ENCODE measurements around the gene PARD3B.

PARD3B gene

GRCh38 chr2:204590063-204590462 is 44.8 kb downstream of the PARD3B start:
- H3K4me3 ChIP-seq (ENCODE audit: low read length) = no peak overlapping the region
- no peak for TF ChIP-seq ZNF274 (IDR thresholded peaks at IDR 0.05; ENCODE audit: low read depth, low read length)

GRCh38 chr2:204591225-204591624 is 46.0 kb downstream of the PARD3B start:
- H3K4me3 ChIP-seq (ENCODE audit: low read length) = no peak overlapping the region

GRCh38 chr2:204604061-204604460 is 58.8 kb downstream of the PARD3B start:
- H3K4me3 ChIP-seq (ENCODE audit: low read length) = no peak overlapping the region
- no peak for TF ChIP-seq ZNF274 (IDR thresholded peaks at IDR 0.05; ENCODE audit: low read depth, low read length)

More at GRCh38 chr2:204591225-204591624, 46.0 kb downstream of the PARD3B start:
- TF ChIP-seq ZNF274 (IDR thresholded peaks at IDR 0.05; ENCODE audit: low read depth, low read length) = no peak

GRCh38 chr2:204608237-204608939 is 63.1 kb downstream of the PARD3B start:
- H3K4me3 ChIP-seq (ENCODE audit: low read length) = no peak overlapping the region
- TF ChIP-seq ZNF274 (IDR thresholded peaks at IDR 0.05; ENCODE audit: low read depth, low read length) = no peak

GRCh38 chr2:204611017-204611631 is 65.8 kb downstream of the PARD3B start:
- TF ChIP-seq ZNF274 (IDR thresholded peaks at IDR 0.05; ENCODE audit: low read depth, low read length) = no peak
- no peak overlapping the region for H3K4me3 ChIP-seq (ENCODE audit: low read length)

- no peak overlapping the region for H3K4me3 ChIP-seq (ENCODE audit: low read length)
- TF ChIP-seq ZNF274 (IDR thresholded peaks at IDR 0.05; ENCODE audit: low read depth, low read length) = no peak
Measured at GRCh38 chr2:204611764-204612163, 66.5 kb downstream of the PARD3B start.

DNA sequence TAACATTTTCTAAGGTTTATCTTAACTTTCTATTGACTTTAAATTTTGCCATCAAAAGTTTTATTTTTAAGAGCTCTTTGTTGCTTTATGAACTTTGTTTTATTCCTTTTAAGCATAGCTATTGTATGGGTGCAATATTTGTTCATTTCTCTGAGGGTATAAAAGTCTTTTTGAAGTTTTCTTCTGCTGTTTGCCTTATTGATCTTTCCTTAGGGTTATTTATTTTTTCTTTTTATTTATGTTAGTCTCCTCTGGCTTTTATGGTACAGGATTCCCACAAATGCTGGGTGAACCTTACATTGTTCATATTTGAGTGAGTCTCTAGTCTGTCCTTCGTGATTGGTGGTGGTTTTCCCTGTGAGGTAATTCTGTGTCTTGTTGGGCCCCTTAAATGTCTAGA is 68.4 kb downstream of the PARD3B start:
- no peak for TF ChIP-seq ZNF274 (IDR thresholded peaks at IDR 0.05; ENCODE audit: low read depth, low read length)
- H3K4me3 ChIP-seq (ENCODE audit: low read length) = no peak overlapping the region

GRCh38 chr2:204615456-204615855 is 70.2 kb downstream of the PARD3B start:
- TF ChIP-seq ZNF274 (IDR thresholded peaks at IDR 0.05; ENCODE audit: low read depth, low read length) = no peak
- H3K4me3 ChIP-seq (ENCODE audit: low read length) = no peak overlapping the region

DNA sequence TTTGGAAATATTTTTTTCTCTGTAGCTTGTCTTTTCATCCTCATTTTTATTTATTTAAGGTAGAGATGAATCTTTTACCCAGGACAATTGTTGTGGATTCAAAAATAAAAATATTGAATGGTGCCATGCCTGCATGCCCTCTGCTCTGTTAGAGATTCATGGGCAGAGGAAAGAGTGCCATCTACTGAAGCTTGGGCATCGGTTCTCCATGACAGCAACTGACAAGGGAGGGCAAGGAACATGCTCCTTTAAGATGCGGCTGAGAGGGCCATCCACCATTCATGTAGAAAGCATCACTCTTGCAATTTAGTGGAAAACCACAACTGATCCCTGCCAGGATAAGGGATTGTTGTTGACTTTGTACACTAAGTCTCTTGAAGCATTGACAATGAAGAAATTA is 79.9 kb downstream of the PARD3B start:
- no peak overlapping the region for H3K4me3 ChIP-seq (ENCODE audit: low read length)
- no peak for TF ChIP-seq ZNF274 (IDR thresholded peaks at IDR 0.05; ENCODE audit: low read depth, low read length)

DNA sequence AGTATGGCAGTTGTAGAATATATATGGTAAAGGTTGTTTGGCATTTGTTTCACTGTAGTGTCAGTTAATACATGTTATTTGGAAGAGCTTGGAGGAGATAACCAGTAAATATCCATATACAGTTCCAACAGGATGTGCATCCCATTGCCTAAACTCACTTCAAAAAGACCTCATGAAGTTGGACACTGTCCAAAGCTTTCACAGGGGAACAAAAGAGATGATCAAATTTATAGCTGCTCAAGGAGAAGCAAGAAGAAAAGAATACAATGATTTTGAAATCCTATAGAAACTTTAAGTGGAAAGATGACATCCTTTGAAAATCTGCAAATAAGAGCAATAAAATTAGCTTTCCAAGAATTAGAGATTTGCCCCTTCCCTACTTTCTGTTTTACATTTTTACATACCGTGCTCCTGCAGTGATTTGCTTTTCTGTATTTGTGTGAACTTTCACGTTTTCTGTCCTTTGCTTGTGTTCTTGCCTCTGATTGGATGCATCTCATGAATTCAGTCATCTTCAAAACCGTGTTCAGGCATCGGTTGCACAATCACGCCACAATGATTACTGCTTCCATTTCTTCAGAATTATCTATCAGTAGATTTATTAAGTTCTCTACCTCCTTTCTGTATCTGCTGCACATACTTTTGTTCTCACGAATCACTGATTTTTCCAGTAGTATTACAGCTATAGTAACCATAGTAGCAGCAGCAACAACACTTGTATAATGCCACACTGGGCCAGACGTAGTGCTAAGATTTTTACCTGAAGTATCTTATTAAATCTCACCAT is 83.8 kb downstream of the PARD3B start:
- TF ChIP-seq ZNF274 (IDR thresholded peaks at IDR 0.05; ENCODE audit: low read depth, low read length) = no peak
- no peak overlapping the region for H3K4me3 ChIP-seq (ENCODE audit: low read length)

- TF ChIP-seq ZNF274 (IDR thresholded peaks at IDR 0.05; ENCODE audit: low read depth, low read length) = no peak
- no peak overlapping the region for H3K4me3 ChIP-seq (ENCODE audit: low read length)
Measured at GRCh38 chr2:204632410-204632809, 87.1 kb downstream of the PARD3B start.

DNA sequence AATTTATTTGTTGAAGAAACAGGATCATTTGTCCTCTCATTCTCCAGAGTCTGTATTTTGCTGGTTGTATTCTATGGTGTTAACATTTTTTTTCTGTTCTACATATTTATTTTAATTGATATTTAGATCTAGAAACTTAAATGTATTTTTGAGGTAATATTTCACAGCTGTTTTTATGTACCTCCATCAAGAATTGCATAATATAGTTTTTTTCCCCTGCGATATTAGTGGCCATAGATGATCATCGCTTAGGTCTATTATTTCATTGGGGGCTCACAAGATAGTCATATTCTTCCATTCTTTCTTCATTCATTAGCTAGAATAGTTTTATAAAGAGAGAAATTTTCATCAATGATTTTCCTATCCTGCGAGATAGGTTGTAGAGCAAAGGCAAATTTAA is 89.3 kb downstream of the PARD3B start:
- TF ChIP-seq ZNF274 (IDR thresholded peaks at IDR 0.05; ENCODE audit: low read depth, low read length) = no peak

DNA sequence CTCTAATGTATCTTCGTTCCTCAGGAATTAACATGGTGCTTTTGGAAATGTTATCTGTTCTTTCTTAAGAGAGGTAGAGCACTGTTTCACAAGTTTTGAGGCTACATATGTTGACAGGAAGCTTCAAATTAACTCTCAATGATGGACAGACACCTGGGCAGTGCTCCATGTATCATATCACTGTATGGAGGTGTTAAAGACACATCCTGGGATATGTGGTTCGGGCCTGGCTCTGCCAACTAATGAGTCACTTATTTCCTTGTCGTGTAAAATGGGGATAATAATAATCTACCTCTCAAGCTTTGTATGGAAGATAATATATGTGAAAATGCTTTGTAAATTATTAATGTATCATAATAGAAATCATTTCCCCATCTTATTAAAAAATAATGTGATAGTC is 90.2 kb downstream of the PARD3B start:
- no peak for TF ChIP-seq ZNF274 (IDR thresholded peaks at IDR 0.05; ENCODE audit: low read depth, low read length)
- H3K4me3 ChIP-seq (ENCODE audit: low read length) = no peak overlapping the region

More for the DNA sequence above, 89.3 kb downstream of the PARD3B start:
- H3K4me3 ChIP-seq (ENCODE audit: low read length) = no peak overlapping the region

DNA sequence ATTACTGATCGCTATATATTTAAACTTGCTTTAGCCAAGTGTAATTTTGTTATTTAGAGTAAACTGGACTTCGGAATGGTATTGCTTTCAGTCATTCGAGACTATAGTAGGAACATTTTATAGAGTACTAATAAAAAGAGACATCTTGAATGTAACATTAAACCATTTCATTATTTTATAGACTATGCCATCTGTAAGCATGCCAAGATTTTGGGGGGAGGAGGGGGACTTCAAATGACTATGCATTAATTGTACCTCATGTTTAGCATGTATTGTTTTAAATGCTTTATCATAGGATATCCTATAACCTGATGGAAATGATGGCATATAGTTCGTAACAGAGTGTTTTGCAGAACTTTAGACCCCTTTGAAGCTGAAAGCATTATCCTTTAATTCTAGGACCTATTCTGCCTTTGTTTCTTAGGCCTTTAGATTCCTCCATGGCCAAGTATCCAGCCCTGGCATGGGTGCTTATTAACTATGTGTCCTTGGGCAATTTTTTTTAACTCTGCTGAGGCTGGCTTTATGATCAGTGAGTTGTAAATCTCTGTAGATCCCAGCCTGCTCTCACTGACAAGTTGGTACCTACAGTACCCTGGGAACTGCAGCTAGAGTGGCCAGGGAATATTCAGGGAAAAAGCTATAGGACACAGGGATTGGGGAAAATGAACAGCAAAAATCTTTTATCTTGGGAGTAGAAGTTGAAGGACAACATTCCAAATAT is 93.4 kb downstream of the PARD3B start:
- no peak for TF ChIP-seq ZNF274 (IDR thresholded peaks at IDR 0.05; ENCODE audit: low read depth, low read length)
- no peak overlapping the region for H3K4me3 ChIP-seq (ENCODE audit: low read length)
